DMS153 treated with DMSO at 0.1 percent for 48 hours (cell line): Measurements from ENCODE around the gene TSPAN13.

Experiments used
- DNase-seq: peaks from one replicate; lab custom pipeline; 2025; ENCODE audit not compliant: unreplicated experiment; lab: John Stamatoyannopoulos, UW

The TSPAN13 gene

DNA sequence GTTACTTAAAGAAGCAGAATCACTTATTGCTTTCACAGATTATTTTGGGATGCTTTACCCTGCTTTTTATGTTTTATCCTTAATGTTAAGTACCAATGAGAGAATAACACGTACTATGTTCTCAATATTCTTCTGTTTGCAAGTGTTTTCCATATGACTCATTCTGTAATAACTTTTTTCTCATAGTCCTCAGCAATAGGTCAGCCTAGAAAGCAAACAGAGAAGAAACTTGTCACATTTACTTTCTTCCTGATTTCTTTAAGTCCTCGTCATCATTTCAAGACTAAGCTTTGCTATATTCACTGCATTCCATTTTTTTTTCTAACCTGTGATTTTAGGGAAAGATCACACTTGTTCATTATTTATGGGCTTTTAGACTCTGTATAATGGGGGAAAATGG lies 58.0 kb downstream of the TSPAN13 start:
- no peak for DNase-seq

DNA sequence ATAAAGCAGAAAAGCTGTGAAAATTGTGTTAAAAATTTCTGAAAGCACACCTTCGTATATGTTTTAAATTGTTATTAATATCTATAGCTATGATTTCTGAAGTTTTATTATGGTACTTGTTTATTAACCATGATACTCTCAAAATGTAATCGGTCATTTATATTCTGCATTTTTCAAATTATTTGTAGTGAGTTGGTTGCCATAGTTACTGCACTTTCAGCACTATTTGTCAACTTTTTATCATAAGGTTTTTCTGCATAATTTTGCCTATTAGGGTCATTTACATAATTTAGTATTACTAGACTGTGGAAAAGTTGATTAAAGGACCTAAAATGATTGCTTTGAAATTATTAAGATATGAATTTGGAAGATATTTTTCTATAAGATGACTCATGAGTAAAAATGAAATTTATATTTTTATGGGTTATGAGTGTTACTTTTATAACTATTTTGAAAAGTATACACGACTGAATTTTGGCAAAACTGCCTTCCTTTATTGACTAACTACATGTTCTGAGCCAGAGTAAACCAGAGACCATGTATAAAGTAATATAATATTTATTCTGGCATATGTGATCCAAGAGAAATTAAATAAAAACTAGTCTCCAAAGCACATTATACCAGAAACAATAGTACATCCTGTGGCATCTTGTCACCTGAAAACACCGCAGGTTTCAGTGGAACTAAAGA lies 59.1 kb downstream of the TSPAN13 start:
- no peak for DNase-seq

DNA sequence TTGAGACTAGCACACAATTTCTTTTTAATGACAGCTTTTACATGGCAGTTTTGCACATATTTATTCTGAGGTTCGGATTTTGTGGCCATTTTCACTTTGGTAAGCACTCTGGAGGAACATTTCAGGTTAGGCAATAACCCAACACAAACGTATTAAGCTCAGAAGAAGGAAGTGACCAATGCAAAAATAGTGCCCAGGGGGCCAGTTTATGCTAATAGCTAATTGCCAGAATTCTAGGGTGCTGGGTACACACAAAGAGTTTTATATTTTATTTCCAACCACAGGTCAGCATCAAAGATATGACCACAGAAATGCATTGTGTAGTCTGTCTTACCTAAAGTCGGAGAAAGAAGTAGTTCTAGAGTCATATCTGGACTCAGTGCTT lies 59.7 kb downstream of the TSPAN13 start:
- DNase-seq: no peak

DNA sequence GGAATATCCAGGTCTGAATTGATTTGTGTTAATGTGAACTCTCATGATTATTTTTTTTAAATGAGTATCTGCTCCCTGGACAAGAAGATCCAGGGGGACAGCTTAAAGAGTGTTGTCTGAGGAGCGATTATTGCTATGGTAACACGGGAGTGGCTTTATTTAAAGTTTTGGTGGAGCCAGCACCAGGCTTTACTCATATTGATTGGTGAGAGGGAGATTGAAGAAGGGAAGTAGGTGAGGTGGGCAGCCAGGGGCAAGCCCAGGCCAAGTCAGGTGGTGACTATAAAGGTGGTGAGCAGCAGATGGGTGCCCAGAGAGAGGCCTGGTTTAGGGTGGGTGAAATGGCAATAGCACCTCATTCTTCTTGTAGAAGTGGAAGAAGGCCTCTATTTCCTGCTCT lies 61.4 kb downstream of the TSPAN13 start:
- DNase-seq: no peak

GRCh38 chr7:16816824-16817223 lies 63.3 kb downstream of the TSPAN13 start:
- no peak for DNase-seq

DNA sequence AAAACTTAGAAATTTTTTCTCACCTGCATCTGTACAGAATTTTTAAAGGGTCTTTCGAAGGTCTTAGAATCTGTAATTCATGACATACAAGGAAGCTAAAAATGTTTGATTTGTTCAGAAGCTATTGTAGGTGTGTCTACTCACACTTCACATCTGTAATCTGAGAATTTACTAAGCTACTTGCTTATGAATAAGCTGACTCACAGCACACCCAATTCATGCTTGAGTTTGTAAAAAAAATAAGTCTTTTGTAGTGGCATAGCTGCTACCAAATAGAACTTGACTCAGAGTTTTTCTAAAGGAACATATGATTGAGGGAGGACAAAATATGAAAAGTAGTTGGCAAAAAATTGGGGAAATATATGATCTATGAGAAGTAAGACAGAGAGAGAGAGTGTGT lies 64.0 kb downstream of the TSPAN13 start:
- DNase-seq: no peak

DNA sequence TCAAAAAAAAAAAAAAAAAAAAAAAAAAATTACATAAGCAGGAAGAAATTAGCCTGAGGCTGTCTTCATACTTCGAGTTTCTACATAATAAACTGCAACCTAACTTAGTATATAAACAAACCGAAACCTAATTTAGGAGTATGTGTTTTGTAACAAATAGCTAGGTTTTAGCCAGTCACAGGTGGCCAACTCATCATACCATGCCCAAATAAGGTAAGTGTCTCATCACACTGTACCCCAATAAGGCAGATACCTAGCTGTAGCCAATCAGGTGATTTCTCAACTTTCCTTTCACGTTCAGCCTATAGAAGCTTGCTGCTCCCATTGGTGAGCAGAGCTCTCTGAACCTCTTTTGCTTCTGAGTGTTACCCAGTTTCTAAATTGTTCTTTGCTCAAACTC lies 65.2 kb downstream of the TSPAN13 start:
- DNase-seq: no peak

DNA sequence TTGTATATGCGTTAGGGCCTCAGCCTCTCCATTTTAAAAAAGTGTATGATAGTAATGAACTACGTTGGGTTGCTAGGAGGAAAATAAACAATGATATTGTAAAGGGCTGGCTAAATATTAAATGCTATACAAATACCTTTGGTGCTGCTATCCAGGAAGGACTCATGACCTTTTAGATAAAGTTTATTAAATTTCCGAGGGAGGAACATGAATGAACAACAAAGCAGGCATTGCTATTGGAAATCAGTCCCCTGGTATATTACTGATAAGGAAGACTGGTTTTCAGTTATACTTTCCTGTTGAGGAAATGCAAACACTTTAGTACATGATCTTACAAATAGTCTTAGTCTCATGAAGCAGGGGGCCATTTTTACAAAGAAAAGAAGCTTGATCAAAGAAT lies 68.5 kb downstream of the TSPAN13 start:
- DNase-seq: no peak

DNA sequence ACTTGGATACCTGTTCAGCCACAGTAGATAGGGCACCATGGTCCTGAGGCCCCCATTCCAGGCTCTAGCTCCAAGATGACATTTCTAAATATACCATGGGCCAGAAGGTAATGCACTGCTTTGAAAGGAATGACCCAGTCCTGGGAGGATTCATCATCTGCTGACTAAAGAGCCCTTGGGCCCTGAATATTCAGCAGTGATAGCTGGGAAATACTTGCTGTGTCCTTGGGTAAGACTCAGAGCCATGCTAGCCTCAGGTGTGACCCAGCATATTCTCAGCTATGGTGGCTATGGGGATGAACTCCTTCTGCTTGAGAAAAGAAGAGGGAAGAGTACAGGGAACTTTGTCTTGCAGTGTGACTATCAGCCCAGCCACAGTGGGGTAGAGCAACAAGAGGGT lies 72.5 kb downstream of the TSPAN13 start:
- no peak for DNase-seq

DNA sequence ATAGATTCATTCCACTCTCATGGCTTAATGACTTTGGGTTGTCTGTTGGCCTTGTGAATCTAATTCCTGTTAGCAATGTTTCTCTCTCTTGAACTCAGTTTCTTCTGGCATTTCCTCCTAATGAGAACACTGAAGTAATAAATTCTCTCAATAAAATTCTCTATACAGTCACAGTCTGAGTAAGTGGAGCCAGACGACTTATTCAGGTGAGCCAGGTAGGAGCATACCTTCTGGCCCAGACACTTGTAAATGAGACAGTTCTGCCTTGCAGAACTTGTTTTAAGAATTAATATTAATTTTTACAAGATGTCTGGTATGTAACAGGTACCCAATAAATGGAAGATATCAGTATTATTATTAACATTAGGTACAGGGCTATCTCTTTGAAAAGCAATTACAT lies 79.8 kb downstream of the TSPAN13 start:
- DNase-seq: no peak
